Neural progenitor cell (in vitro differentiated cells): ENCODE measurements around the gene VTI1A. TPM values are rescaled to one million over a fixed set of nuclear protein-coding genes. Genes with fewer than 3 reads are reported as not detected.

Experiments used
- DNase-seq: peaks from one replicate; pipeline ENCODE4 v3.0.0-alpha.2; 2016; ENCODE audit warnings: low spot score
- H2AFZ ChIP-seq: fragments of 200-600 bp; sonication (generic); replicated peaks from 2 replicates; pipeline ENCODE4 v1.6.1; 2016; ENCODE audit warnings: antibody characterized with exemption
- H3F3A ChIP-seq: fragments of 200-600 bp; sonication (generic); 2 replicates; pipeline ENCODE4 v1.6.1; 2016; ENCODE audit warnings: antibody characterized with exemption, low read depth
- H3K27ac ChIP-seq: fragments of 200-600 bp; sonication (generic); 2 replicates; pipeline ENCODE4 v1.5.1; 2016; ENCODE audit warnings: mild to moderate bottlenecking
- H3K27me3 ChIP-seq: fragments of 200-600 bp; sonication (generic); 2 replicates; pipeline ENCODE4 v1.6.1; 2016; ENCODE audit warnings: mild to moderate bottlenecking, moderate library complexity
- H3K36me3 ChIP-seq: fragments of 200-600 bp; sonication (generic); 2 replicates; pipeline ENCODE4 v1.5.1; 2016
- H3K4me1 ChIP-seq: fragments of 200-600 bp; sonication (generic); 2 replicates; pipeline ENCODE4 v1.6.1; 2016; ENCODE audit warnings: mixed run types
- H3K4me2 ChIP-seq: fragments of 200-600 bp; sonication (generic); 2 replicates; pipeline ENCODE4 v1.6.1; 2016
- H3K4me3 ChIP-seq: fragments of 200-600 bp; sonication (generic); 2 replicates; pipeline ENCODE4 v1.5.1; 2016
- H3K79me2 ChIP-seq: fragments of 200-600 bp; sonication (generic); 2 replicates; pipeline ENCODE4 v1.6.1; 2016; ENCODE audit warnings: low read depth
- H3K9ac ChIP-seq: fragments of 200-600 bp; sonication (generic); 2 replicates; pipeline ENCODE4 v1.6.1; 2016
- H3K9me3 ChIP-seq: fragments of 200-600 bp; sonication (generic); 2 replicates; pipeline ENCODE4 v1.5.1; 2016; ENCODE audit warnings: low read depth
- H4K20me1 ChIP-seq: fragments of 200-600 bp; sonication (generic); 2 replicates; pipeline ENCODE4 v1.6.1; 2016; ENCODE audit warnings: low read depth
- H3K27ac Mint-ChIP-seq: 3 replicates; pipeline ENCODE4 v1.8.0; 2021; ENCODE audit warnings: mixed read lengths
- H3K27me3 Mint-ChIP-seq: 2 replicates; pipeline ENCODE4 v1.8.0; 2022; ENCODE audit warnings: low read depth, mild to moderate bottlenecking, inconsistent platforms, moderate library complexity, mixed read lengths; ENCODE audit not compliant: insufficient read depth
- H3K36me3 Mint-ChIP-seq: 3 replicates; pipeline ENCODE4 v1.8.0; 2021; ENCODE audit warnings: mixed read lengths
- H3K4me1 Mint-ChIP-seq: 3 replicates; pipeline ENCODE4 v1.8.0; 2021; ENCODE audit warnings: mixed read lengths
- H3K4me3 Mint-ChIP-seq: 3 replicates; pipeline ENCODE4 v1.8.0; 2021; ENCODE audit warnings: mild to moderate bottlenecking, moderate library complexity, mixed read lengths
- H3K9me3 Mint-ChIP-seq: 3 replicates; pipeline ENCODE4 v1.8.0; 2020; ENCODE audit warnings: mixed read lengths
- EZH2 ChIP-seq: fragments of 200-600 bp; sonication (generic); IDR thresholded peaks from 2 replicates; pipeline ENCODE4 v1.6.1; 2017; ENCODE audit warnings: antibody characterized with exemption, mild to moderate bottlenecking, moderate library complexity
- EZH2phosphoT487 ChIP-seq: fragments of 200-600 bp; sonication (generic); IDR thresholded peaks from 2 replicates; pipeline ENCODE4 v1.6.1; 2017; ENCODE audit warnings: antibody characterized with exemption
- total RNA-seq: library from RNA; depleted of rRNA; stranded (reverse); fragments of >200 nt; gene quantifications from 2 replicates; pipeline ENCODE4 v1.2.3, GENCODE V29; 2015; ENCODE audit warnings: low replicate concordance
- TF ChIP-seq, protein P1 (sequence below): fragments of 200-600 bp; sonication (generic); IDR thresholded peaks from 2 replicates; pipeline ENCODE4 v1.5.1; 2017; ENCODE audit warnings: antibody characterized with exemption, mild to moderate bottlenecking

The VTI1A gene
- total RNA-seq, 1 donor from 2014 or later, result 28.8 TPM

DNA sequence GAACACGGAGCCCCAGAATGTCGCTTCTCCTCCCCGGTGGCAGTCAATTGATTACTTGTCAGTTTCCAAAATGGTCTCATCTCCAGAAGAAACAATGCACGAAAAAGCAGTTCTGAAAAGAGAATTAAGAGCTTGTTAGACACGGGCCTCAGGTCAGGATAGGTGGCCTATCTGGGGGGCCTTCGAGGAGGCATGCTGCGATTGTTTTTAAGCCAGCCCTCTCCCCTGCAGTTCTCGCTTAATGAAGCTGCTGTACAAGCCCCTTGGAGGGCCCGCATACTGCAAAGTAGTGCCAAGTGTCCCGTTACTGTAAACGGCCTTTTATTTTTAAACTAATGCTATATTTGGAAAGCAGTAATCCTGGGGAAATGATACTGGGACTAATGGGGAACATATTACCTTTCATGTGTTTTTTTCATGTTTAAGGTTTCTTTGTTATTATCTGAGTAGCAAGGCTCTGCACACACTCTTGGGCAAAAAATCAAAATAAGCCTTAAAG is 388.3 kb downstream of the VTI1A start:
- H3K4me1 ChIP-seq, result peaks cover 44% of the 10 kb centered on the region
- H2AFZ ChIP-seq, result no peak overlapping the region
- peaks cover 9% of the 10 kb centered on the region for H3K27me3 Mint-ChIP-seq
- H3K4me2 ChIP-seq, result peak overlapping the region; percentile 60
- no peak overlapping the region for H3K27ac ChIP-seq
- H3K9me3 ChIP-seq, result no peaks in the 10 kb centered on the region
- peaks cover 19% of the 10 kb centered on the region for H3F3A ChIP-seq
- no peak overlapping the region for H3K4me3 ChIP-seq
- peaks cover 62% of the 10 kb centered on the region for H3K4me1 Mint-ChIP-seq
- H3K36me3 ChIP-seq, result no peaks in the 10 kb centered on the region
- H3K79me2 ChIP-seq, result no peaks in the 10 kb centered on the region
- peaks cover 5% of the 10 kb centered on the region for H3K9me3 Mint-ChIP-seq
- TF ChIP-seq EZH2phosphoT487, result no peak
- TF ChIP-seq, protein P1, sequence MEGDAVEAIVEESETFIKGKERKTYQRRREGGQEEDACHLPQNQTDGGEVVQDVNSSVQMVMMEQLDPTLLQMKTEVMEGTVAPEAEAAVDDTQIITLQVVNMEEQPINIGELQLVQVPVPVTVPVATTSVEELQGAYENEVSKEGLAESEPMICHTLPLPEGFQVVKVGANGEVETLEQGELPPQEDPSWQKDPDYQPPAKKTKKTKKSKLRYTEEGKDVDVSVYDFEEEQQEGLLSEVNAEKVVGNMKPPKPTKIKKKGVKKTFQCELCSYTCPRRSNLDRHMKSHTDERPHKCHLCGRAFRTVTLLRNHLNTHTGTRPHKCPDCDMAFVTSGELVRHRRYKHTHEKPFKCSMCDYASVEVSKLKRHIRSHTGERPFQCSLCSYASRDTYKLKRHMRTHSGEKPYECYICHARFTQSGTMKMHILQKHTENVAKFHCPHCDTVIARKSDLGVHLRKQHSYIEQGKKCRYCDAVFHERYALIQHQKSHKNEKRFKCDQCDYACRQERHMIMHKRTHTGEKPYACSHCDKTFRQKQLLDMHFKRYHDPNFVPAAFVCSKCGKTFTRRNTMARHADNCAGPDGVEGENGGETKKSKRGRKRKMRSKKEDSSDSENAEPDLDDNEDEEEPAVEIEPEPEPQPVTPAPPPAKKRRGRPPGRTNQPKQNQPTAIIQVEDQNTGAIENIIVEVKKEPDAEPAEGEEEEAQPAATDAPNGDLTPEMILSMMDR, result no peak
- no peak for TF ChIP-seq EZH2
- no peak overlapping the region for H3K4me3 Mint-ChIP-seq
- no peaks in the 10 kb centered on the region for H4K20me1 ChIP-seq
- no peaks in the 10 kb centered on the region for H3K36me3 Mint-ChIP-seq
- H3K9ac ChIP-seq, result no peak overlapping the region
- peaks cover 6% of the 10 kb centered on the region for H3K27me3 ChIP-seq
- peak; percentile 50 for DNase-seq
- no peak overlapping the region for H3K27ac Mint-ChIP-seq

GRCh38 chr10:112835944-112836451 is 389.0 kb downstream of the VTI1A start:
- Mint-ChIP-seq H3K27ac (no peak overlapping the region), H3K4me3 (no peak overlapping the region), H3K36me3 (no peaks in the 10 kb centered on the region), H3K9me3 (peaks cover 6% of the 10 kb centered on the region), H3K4me1 (peaks cover 62% of the 10 kb centered on the region), H3K27me3 (peaks cover 11% of the 10 kb centered on the region)
- peak; percentile 47 for DNase-seq
- no peak overlapping the region for H3K4me3 ChIP-seq
- peaks cover 6% of the 10 kb centered on the region for H3K27me3 ChIP-seq
- H3K36me3 ChIP-seq, result no peaks in the 10 kb centered on the region
- peaks cover 19% of the 10 kb centered on the region for H3F3A ChIP-seq
- H3K9ac ChIP-seq, result no peak overlapping the region
- H4K20me1 ChIP-seq, result no peaks in the 10 kb centered on the region
- TF ChIP-seq, protein P1, result no peak
- TF ChIP-seq EZH2phosphoT487 (no peak), EZH2 (no peak)
- no peak overlapping the region for H2AFZ ChIP-seq
- no peaks in the 10 kb centered on the region for H3K79me2 ChIP-seq
- H3K27ac ChIP-seq, result no peak overlapping the region
- peaks cover 44% of the 10 kb centered on the region for H3K4me1 ChIP-seq
- peak overlapping the region; percentile 60 for H3K4me2 ChIP-seq
- no peaks in the 10 kb centered on the region for H3K9me3 ChIP-seq

GRCh38 chr10:112838784-112839481 is 391.9 kb downstream of the VTI1A start:
- Histone ChIP-seq H2AFZ (peak overlapping the region; percentile 28), H3K4me3 (no peak overlapping the region)
- no peak overlapping the region for H3K27ac Mint-ChIP-seq

More at GRCh38 chr10:112838784-112839481, 391.9 kb downstream of the VTI1A start:
- Histone ChIP-seq H3K4me1 (peaks cover 38% of the 10 kb centered on the region), H3K79me2 (no peaks in the 10 kb centered on the region), H3K4me2 (peak overlapping the region; percentile 54), H3F3A (peaks cover 15% of the 10 kb centered on the region), H3K9me3 (no peaks in the 10 kb centered on the region), H3K36me3 (no peaks in the 10 kb centered on the region), H3K27me3 (no peaks in the 10 kb centered on the region), H4K20me1 (no peaks in the 10 kb centered on the region), H3K9ac (no peak overlapping the region), H3K27ac (no peak overlapping the region)
- peaks cover 41% of the 10 kb centered on the region for H3K4me1 Mint-ChIP-seq
- peaks cover 9% of the 10 kb centered on the region for H3K27me3 Mint-ChIP-seq
- TF ChIP-seq, protein P1, result no peak
- TF ChIP-seq EZH2phosphoT487, result no peak
- TF ChIP-seq EZH2, result no peak
- H3K9me3 Mint-ChIP-seq, result peaks cover 4% of the 10 kb centered on the region
- peak; percentile 47 for DNase-seq
- no peak overlapping the region for H3K4me3 Mint-ChIP-seq
- H3K36me3 Mint-ChIP-seq, result no peaks in the 10 kb centered on the region
